HG02798 (cell line): Measurements from ENCODE around the gene IZUMO2.

Experiments
- ATAC-seq: cut with Tn5 transposase; IDR thresholded peaks from one replicate; pipeline ENCODE4 v1.9.1; 2021; ENCODE audit warnings: mild to moderate bottlenecking; ENCODE audit not compliant: unreplicated experiment, poor library complexity

IZUMO2 gene

DNA sequence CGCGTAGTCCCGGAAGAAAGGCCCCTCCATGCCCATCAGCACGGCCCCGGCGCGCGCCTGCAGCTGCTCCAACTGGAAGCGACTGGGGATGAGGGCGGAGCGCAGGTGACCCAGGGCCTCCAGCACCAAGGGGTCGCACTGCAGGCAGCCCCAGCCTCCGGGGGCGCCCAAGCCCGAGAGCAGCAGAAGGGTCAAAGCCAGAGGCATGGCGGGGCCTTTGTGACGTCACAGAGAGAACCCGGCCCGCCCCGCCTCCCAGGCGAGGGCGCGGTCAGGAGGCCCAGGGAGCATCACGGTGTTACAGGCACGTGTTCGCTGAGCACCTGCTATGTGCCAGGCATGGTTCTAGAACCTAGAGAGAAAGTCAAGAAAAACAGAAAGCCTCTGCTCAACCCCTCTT is at the start of gene IZUMO2:
IZUMO2 (minus strand) TSS at position 294 of the 400 bp plus-strand sequence; CDS start at position 207, 87 bp downstream.
- no peak for ATAC-seq

- ATAC-seq = no peak
Measured at GRCh38 chr19:50210425-50210824, 47.3 kb upstream of the IZUMO2 start.

DNA sequence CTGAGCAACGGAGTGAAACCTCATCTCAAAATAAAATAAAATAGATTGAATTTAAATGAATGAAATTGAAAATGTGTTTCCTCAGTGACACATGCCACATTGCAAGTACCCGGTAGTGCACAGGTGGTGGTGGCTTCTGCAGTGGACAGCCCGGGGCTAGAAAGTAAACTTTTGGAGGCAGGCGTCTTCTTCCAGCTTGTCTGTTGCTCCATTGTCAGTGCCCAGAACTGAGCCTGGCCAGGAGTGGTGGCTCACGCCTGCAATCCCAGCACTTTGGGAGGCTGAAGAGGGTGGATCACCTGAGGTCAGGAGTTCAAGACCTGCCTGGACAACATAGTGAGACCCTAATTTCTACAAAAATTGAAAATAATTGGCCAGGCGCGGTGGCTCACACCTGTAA is 46.0 kb upstream of the IZUMO2 start:
- ATAC-seq = no peak

GRCh38 chr19:50207730-50208129 is 44.6 kb upstream of the IZUMO2 start:
- no peak for ATAC-seq

DNA sequence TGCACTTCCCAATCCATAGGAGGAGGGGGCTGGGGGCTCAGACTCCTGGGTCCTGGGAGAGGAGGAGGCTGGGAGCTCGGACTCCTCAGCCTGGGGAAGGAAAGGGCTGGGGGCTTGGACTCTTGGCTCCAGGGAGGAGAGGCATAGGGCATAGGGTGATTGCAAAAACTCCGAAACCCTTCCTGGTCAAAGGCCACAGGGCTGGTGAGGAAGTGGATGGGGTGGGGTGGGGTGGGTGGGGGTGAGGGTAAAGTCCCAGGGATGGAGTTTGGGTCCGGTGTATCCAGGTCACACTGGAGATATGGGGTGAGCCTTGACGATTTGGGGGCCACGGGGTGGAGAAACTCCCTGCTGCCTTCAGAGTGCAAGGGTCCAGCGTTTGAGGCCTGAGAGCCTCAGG is 43.1 kb upstream of the IZUMO2 start:
- ATAC-seq = no peak

GRCh38 chr19:50205681-50206138 is 42.6 kb upstream of the IZUMO2 start:
- ATAC-seq = no peak

GRCh38 chr19:50204811-50205675 is 42.0 kb upstream of the IZUMO2 start:
- no peak for ATAC-seq

- ATAC-seq = no peak
Measured at GRCh38 chr19:50204081-50204428, 41.0 kb upstream of the IZUMO2 start.

GRCh38 chr19:50203281-50204080 is 40.4 kb upstream of the IZUMO2 start, which contains the start of gene MYH14:
Gene MYH14, plus strand, starts transcription at chr19:50203622. Its CDS starts 6,744 bp downstream, at chr19:50210366.
- ATAC-seq = no peak

GRCh38 chr19:50202962-50203280 is 39.8 kb upstream of the IZUMO2 start:
- ATAC-seq = no peak

GRCh38 chr19:50202386-50202785 is 39.3 kb upstream of the IZUMO2 start:
- no peak for ATAC-seq

GRCh38 chr19:50199259-50199555 is 36.1 kb upstream of the IZUMO2 start:
- no peak for ATAC-seq

GRCh38 chr19:50198431-50199258 is 35.6 kb upstream of the IZUMO2 start:
- no peak for ATAC-seq

DNA sequence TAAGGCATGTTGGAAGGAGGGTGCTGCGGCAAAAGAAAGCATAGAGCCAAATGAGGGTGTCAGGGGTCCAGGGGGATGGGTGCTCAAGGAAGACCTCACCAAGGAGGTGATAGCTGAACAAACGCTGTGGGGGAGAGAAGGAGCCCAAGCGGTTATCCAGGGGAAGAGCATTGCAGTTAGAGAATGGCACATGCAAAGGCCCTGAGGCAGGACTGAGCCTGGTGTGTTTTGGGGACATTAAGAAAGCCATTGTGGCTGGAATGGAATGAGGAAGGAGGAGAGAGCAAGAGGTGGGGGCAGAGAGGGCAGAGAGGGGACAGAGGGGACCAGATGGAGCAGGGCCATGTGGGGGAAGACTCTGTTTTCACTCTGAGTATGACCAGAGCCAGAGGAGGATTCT is 34.3 kb upstream of the IZUMO2 start:
- ATAC-seq = no peak

DNA sequence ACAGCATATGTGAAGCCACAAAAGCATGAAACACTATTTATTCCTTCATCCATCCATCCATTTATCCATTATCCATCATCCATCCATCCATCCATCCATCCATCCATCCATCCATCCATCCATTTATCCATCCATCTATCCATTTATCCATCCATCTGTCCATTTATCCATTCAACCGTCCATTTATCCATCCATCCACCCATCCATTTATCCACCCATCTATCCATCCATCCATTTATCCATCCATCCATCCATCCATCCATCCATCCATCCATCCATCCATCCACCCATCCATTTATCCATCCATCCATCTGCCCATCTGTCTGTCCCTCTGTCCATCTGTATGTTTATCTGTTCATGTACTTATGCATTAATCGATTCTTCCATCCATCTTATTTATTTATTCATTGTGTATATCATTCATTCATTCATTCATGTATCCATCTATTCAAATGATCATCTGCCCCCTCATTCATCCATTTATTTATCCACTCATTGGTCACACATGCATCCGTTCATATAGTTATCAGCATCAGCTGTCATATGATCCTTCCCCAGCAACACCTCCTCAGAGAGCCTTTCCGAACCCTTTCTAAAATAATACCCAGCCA is 33.3 kb upstream of the IZUMO2 start:
- no peak for ATAC-seq

- no peak for ATAC-seq
Measured at GRCh38 chr19:50195224-50195623, 32.1 kb upstream of the IZUMO2 start.

DNA sequence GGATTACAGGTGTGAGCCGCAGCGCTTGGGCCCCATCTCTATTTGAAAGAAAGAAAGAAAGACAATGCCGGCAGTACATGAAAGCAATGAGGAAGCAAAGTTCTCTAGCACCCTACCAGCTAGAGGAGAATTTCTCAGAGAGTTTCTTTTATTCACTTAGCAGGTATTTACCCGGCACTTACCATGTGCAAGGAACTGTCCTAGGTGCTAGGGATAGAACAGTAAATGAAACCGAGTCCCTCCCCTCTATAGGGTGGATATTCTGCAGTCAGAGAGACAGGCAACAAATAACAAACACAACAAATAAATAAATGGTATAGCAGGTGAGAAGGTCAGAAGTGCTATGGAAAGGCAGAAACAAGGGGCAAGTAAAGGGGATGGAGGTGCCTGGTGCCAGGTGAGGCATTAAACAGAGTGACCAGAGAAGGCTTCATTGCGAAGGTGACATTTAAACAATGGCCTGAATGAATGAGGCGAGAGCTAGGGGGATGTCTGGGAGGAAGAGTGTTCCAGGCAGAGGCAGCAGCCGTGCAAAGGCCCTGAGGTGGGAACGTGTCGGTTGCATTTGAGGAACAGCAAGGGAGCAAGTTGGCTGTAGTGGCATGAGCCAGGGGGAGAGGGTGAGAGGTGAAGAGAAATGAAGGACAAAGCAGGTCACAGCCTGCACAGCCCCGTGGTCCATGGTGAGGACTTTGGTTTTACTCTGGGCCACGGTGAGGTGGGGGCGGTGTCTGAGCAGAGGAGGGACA is 29.6 kb upstream of the IZUMO2 start:
- no peak for ATAC-seq

GRCh38 chr19:50191216-50191615 is 28.1 kb upstream of the IZUMO2 start:
- no peak for ATAC-seq

DNA sequence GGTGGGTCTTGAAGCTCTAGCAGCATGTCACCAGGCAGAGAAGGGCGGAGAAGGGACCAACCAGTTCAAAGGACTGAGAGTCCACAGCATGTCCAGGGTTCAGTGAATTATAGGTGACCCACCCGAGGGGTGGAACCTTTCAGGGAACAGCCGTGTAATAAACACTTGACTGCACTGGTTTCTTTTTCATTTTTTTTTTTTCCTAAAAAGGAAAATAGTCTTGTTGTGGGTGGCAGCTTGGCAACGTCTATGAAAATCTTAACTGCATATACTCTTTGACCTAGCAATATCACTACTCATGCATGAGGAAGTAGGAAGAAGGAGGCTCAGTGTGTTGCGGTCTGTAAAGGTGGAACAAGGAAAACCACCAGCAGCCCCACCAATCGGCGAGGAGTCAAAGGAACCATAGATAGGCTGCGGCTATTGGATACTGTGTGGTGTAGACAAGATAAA is 27.4 kb upstream of the IZUMO2 start:
- ATAC-seq = no peak

DNA sequence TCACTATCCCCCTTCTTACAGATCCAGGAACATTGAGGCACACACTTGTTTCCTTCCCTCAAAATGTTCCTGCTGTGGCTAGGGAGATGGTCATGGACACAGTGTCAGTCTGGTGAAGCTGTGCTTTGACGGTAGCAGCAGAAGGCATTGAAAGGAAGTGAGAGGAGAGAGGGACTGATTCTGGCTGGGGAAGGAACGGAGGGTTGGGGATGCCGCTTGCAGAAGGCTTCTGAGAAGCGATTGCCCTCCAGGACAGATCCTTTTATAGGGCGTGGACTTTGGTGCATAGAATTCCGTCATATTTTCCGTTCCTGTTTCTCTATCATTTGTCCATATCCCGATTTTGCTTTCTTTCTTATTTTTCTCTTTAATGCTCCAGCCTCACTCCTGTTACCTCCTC is 26.2 kb upstream of the IZUMO2 start:
- no peak for ATAC-seq
